NB4 (cell line): ENCODE measurements around the gene STAP2.

Source experiments
- POLR2A ChIP-seq: IDR thresholded peaks from 2 replicates; pipeline ENCODE4 v1.6.1; 2011; ENCODE audit warnings: mild to moderate bottlenecking; ENCODE audit not compliant: insufficient read length; ENCODE audit errors: extremely low read depth
- TF ChIP-seq, protein P1 (sequence below): IDR thresholded peaks from one replicate; pipeline ENCODE4 v1.5.1; 2012; ENCODE audit warnings: low read depth, low read length
- TF ChIP-seq, protein P2 (sequence below): IDR thresholded peaks from 2 replicates; pipeline ENCODE4 v1.6.1; 2011; ENCODE audit warnings: low read depth, low read length

DNA sequence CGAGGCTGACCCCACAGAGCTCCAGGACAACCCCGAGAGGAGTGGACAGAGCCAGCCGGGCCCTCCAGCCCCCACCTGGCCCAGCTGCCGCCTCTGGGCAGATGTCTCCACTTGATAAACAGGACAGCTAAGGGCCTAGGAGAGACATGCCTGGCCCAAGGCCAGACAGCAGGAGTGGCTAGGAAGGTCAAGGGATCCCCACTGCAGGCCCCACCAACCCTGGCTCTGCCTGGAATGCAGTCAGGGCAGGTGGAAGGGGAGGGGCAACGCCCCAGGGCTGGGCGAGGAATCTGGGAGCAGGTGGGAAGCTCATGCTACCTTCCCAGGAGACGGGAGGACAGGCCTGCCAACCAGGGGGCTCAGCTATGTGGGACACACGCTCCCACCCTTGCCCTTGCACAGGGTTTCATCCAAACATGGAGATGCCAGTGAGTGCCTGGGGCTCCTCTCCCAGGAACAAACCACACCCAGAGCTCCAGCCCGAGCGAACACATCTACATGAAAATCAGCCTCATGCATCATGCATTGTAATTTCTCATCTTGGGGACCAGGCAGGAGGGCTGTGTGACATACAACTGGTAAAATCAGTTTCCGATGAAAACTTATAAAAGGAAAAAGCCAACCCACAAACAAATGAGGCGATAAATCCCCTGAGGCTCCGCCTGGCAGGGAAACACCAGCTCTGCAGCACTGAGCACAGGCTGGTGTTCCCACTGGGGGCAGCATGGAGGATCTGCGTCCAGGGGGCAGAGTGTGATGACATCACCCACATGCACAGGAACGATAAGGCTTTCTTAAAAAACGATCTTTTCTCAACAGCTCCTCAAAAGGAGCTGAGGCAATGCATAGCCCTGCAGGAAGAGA lies 36.8 kb upstream of the STAP2 start:
- TF ChIP-seq, protein P1, sequence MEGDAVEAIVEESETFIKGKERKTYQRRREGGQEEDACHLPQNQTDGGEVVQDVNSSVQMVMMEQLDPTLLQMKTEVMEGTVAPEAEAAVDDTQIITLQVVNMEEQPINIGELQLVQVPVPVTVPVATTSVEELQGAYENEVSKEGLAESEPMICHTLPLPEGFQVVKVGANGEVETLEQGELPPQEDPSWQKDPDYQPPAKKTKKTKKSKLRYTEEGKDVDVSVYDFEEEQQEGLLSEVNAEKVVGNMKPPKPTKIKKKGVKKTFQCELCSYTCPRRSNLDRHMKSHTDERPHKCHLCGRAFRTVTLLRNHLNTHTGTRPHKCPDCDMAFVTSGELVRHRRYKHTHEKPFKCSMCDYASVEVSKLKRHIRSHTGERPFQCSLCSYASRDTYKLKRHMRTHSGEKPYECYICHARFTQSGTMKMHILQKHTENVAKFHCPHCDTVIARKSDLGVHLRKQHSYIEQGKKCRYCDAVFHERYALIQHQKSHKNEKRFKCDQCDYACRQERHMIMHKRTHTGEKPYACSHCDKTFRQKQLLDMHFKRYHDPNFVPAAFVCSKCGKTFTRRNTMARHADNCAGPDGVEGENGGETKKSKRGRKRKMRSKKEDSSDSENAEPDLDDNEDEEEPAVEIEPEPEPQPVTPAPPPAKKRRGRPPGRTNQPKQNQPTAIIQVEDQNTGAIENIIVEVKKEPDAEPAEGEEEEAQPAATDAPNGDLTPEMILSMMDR: peak; percentile 57
- TF ChIP-seq POLR2A: no peak
- TF ChIP-seq, protein P2, sequence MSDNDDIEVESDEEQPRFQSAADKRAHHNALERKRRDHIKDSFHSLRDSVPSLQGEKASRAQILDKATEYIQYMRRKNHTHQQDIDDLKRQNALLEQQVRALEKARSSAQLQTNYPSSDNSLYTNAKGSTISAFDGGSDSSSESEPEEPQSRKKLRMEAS: peak; percentile 64; the same call in 1 of the 2 replicates
